PC-3 (cell line): ENCODE results near the gene DOP1B. TPM values are rescaled to one million over a fixed set of nuclear protein-coding genes. Genes with fewer than 3 reads are reported as not detected.

ENCODE experiments used
- ATAC-seq: fragments of 200-7000 bp; cut with Tn5 transposase; 2 replicates; pipeline ENCODE4 v1.9.1; 2020; ENCODE audit warnings: mild to moderate bottlenecking, moderate library complexity
- BruUV-seq: library from RNA; stranded (reverse); fragments of 400-500 nt; replicated peaks from 2 replicates; lab custom pipeline; 2021; lab: Mats Ljungman, UMichigan
- CTCF ChIA-PET: fragments of 300-600 bp; sonication (Branson Sonifier 250); formaldehyde crosslinking; loops from one replicate; lab custom pipeline; 2022; ENCODE audit warnings: antibody characterized with exemption; lab: Charles Lee
- POLR2A ChIA-PET: fragments of 300-600 bp; sonication (Branson Sonifier 250); formaldehyde crosslinking; loops from one replicate; lab custom pipeline; 2022; ENCODE audit warnings: antibody characterized with exemption; ENCODE audit not compliant: unreplicated experiment; lab: Charles Lee
- DNase-seq: peaks from one replicate; pipeline ENCODE4 v3.0.0-alpha.2; 2015
- H2AFZ ChIP-seq: fragments of 300-600 bp; sonication (generic); 2 replicates; pipeline ENCODE4 v1.6.0; 2016; ENCODE audit warnings: antibody characterized with exemption, low read length
- H3F3A ChIP-seq: fragments of 300-600 bp; sonication (generic); one replicate; pipeline ENCODE4 v1.6.0; 2017; ENCODE audit warnings: antibody characterized with exemption, low read length, control low read depth, mild to moderate bottlenecking; ENCODE audit not compliant: unreplicated experiment
- H3K27ac ChIP-seq: fragments of 300-600 bp; sonication (generic); 2 replicates; pipeline ENCODE4 v1.5.1; 2016; ENCODE audit warnings: mild to moderate bottlenecking, low read length
- H3K27me3 ChIP-seq: fragments of 300-600 bp; sonication (generic); 2 replicates; pipeline ENCODE4 v1.6.1; 2016; ENCODE audit warnings: low read length, mixed read lengths
- H3K36me3 ChIP-seq: fragments of 300-600 bp; sonication (generic); 2 replicates; pipeline ENCODE4 v1.6.1; 2016; ENCODE audit warnings: low read depth, mixed run types, low read length, mixed read lengths
- H3K4me1 ChIP-seq: fragments of 300-600 bp; sonication (generic); 2 replicates; pipeline ENCODE4 v1.5.1; 2016; ENCODE audit warnings: low read length; ENCODE audit not compliant: insufficient read depth
- H3K4me2 ChIP-seq: fragments of 300-600 bp; sonication (generic); 2 replicates; pipeline ENCODE4 v1.6.0; 2016; ENCODE audit warnings: low read length
- H3K4me3 ChIP-seq: fragments of 300-600 bp; sonication (generic); 2 replicates; pipeline ENCODE4 v1.5.1; 2016; ENCODE audit warnings: mild to moderate bottlenecking, low read length, mixed read lengths
- H3K79me2 ChIP-seq: fragments of 300-600 bp; sonication (generic); 2 replicates; pipeline ENCODE4 v1.6.1; 2017; ENCODE audit warnings: low read length, mixed read lengths
- H3K9ac ChIP-seq: fragments of 300-600 bp; sonication (generic); 2 replicates; pipeline ENCODE4 v1.6.0; 2016; ENCODE audit warnings: mild to moderate bottlenecking, low read length
- H3K9me2 ChIP-seq: fragments of 300-600 bp; sonication (generic); replicated peaks from 2 replicates; pipeline ENCODE4 v1.6.1; 2016; ENCODE audit warnings: mixed run types, low read length, mixed read lengths
- H3K9me3 ChIP-seq: fragments of 300-600 bp; sonication (generic); 2 replicates; pipeline ENCODE4 v1.6.1; 2016; ENCODE audit warnings: low read length, mixed read lengths
- H4K20me1 ChIP-seq: fragments of 300-600 bp; sonication (generic); 2 replicates; pipeline ENCODE4 v1.6.1; 2016; ENCODE audit warnings: low read length, mixed read lengths
- CTCF ChIP-seq: fragments of 300-600 bp; sonication (generic); conservative IDR thresholded peaks from 2 replicates; pipeline ENCODE4 v1.5.1; 2017; ENCODE audit warnings: antibody characterized with exemption, low read depth, mild to moderate bottlenecking, low read length
- EZH2 ChIP-seq: fragments of 300-600 bp; sonication (generic); IDR thresholded peaks from one replicate; pipeline ENCODE4 v1.6.1; 2017; ENCODE audit warnings: antibody characterized with exemption, mild to moderate bottlenecking, low read length; ENCODE audit not compliant: unreplicated experiment
- EZH2phosphoT487 ChIP-seq: fragments of 300-600 bp; sonication (generic); IDR thresholded peaks from 2 replicates; pipeline ENCODE4 v1.6.1; 2018; ENCODE audit warnings: mild to moderate bottlenecking, antibody characterized with exemption, low read length, borderline replicate concordance
- intact Hi-C: fragments of 100-400 bp; cut with micrococcal nuclease; formaldehyde crosslinking; loops from 2 replicates; pipeline ENCODE4 v1.9.0; 2023
- total RNA-seq: library from RNA; depleted of rRNA; stranded (reverse); fragments of >200 nt; gene quantifications from 2 replicates; pipeline ENCODE4 v1.2.3, GENCODE V29; 2014

DOP1B gene
- total RNA-seq, 1 experiment from 2014 or later = 7.0 TPM

GRCh38 chr21:36149788-36150711, 6.6 kb upstream of the DOP1B start:
- H3K4me1 ChIP-seq = peaks cover 7% of the 10 kb centered on the region
- ChIA-PET CTCF (interaction anchor here (0.5 kb wide), 1 partner anchor 14 kb away, joined by 3 read pairs; no protein-coding TSS in a partner anchor), POLR2A (interaction anchor here (0.6 kb wide), 1 partner anchor 52 kb away, joined by 4 read pairs; no protein-coding TSS in a partner anchor)
- no peak overlapping the region for H2AFZ ChIP-seq
- H3K36me3 ChIP-seq = peaks cover 5% of the 10 kb centered on the region; the same call in 1 of the 2 replicates
- peaks cover 6% of the 10 kb centered on the region for H3K79me2 ChIP-seq
- no peaks in the 10 kb centered on the region for H3K9me3 ChIP-seq
- no peaks in the 10 kb centered on the region for H3K27me3 ChIP-seq
- BruUV-seq = no TSS peak
- H4K20me1 ChIP-seq = no peaks in the 10 kb centered on the region
- H3K4me3 ChIP-seq = no peak overlapping the region
- DNase-seq = no peak
- TF ChIP-seq EZH2phosphoT487 (no peak), EZH2 (no peak), CTCF (no peak)
- H3K4me2 ChIP-seq = no peak overlapping the region
- peak; percentile 53 for ATAC-seq
- no peak overlapping the region for H3K27ac ChIP-seq
- no peak overlapping the region for H3K9ac ChIP-seq
- H3K9me2 ChIP-seq = no peaks in the 10 kb centered on the region
- H3F3A ChIP-seq = no peaks in the 10 kb centered on the region
- intact Hi-C loops = no loop called here

GRCh38 chr21:36155603-36156338, 853 bp upstream of the DOP1B start:
- peak; percentile 80 for DNase-seq
- TSS peak; percentile 80 for BruUV-seq

More at GRCh38 chr21:36155603-36156338, 853 bp upstream of the DOP1B start:
- H3K9me3 ChIP-seq = no peaks in the 10 kb centered on the region
- H3K9me2 ChIP-seq = no peaks in the 10 kb centered on the region
- POLR2A ChIA-PET = interaction anchor here (0.5 to 1.4 kb wide), 5 partner anchors 47 to 817 kb away, joined by 4 to 13 read pairs (median 5); no protein-coding TSS in a partner anchor
- no peak for TF ChIP-seq EZH2phosphoT487
- no peak for TF ChIP-seq CTCF
- H3K9ac ChIP-seq = peak overlapping the region; percentile 83
- peak overlapping the region; percentile 88 for H3K4me3 ChIP-seq
- peak; percentile 19 for ATAC-seq
- H4K20me1 ChIP-seq = no peaks in the 10 kb centered on the region
- H3K4me2 ChIP-seq = peak overlapping the region; percentile 98
- H3K27me3 ChIP-seq = no peaks in the 10 kb centered on the region
- H3K4me1 ChIP-seq = peaks cover 19% of the 10 kb centered on the region
- CTCF ChIA-PET = interaction anchor here (0.6 kb wide), 1 partner anchor 1277 kb away, joined by 5 read pairs; no protein-coding TSS in a partner anchor
- peaks cover 32% of the 10 kb centered on the region for H3K79me2 ChIP-seq
- peak overlapping the region; percentile 66 for H3K27ac ChIP-seq
- intact Hi-C loops = loop anchor here (1.0 to 5.0 kb wide), 3 partner anchors 14 to 167 kb away; partner anchors contain the start of gene MORC3
- no peaks in the 10 kb centered on the region for H3K36me3 ChIP-seq
- H3F3A ChIP-seq = no peaks in the 10 kb centered on the region
- H2AFZ ChIP-seq = peak overlapping the region; percentile 75
